Activated CD8-positive, alpha-beta memory T cell treated with anti-CD3 and anti-CD28 coated beads, Interleukin-2, amount 50 U/mL, for 4 hours (primary cell): Measurements from ENCODE around the gene BIRC3.
A peak's percentile ranks its signal among the peaks of the same experiment; 100 is the strongest.
"Not testable (repeated sequence)": the region's sequence is repeated elsewhere in the genome, so short reads cannot be mapped to it uniquely, and the experiment has no call there.

Source experiments
- DNase-seq: peaks from one replicate; pipeline ENCODE4 v3.0.0-alpha.2; 2020

Gene BIRC3

DNA sequence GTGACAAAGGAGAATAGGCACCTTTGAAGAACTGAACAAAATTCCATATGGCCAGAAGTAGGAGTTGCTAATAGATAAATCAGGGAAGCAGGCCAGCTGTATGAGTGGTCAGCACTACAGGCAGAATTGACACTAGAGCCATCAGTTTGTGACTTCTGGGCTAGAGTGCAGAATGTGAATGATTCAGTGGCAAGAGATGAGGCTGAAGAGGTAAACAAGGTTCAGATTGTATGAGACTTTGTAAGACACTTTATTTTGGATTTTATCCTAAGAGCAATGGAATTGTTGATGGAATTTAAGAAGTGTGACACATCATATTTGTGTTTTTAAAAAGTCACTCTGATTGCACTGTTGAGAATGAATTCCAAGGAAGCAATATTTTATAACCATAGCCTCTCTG, 12.9 kb downstream of the BIRC3 start:
- DNase-seq, result no peak

- DNase-seq, result no peak
Observed at GRCh38 chr11:102331341-102331740, 14.1 kb downstream of the BIRC3 start.

DNA sequence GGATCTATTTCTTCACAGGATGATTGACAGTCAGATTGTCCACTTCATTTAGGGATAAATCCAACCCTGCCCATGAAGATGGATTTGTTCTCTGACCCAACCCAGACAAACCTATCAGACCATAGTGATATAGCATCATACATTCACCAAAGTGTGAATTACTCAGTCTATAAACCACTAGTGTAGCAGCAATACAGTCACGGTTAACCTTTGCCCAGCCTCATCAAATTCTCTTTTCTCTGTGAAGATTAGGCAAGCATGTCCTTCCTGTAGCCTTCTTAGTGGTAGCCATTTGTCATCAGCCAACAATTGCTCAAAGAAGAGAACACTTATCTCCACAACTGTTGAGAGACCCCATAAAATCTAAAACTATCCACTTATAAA, 15.3 kb downstream of the BIRC3 start:
- DNase-seq, result no peak

- DNase-seq, result no peak
Observed at GRCh38 chr11:102338479-102339010, 21.3 kb downstream of the BIRC3 start.

DNA sequence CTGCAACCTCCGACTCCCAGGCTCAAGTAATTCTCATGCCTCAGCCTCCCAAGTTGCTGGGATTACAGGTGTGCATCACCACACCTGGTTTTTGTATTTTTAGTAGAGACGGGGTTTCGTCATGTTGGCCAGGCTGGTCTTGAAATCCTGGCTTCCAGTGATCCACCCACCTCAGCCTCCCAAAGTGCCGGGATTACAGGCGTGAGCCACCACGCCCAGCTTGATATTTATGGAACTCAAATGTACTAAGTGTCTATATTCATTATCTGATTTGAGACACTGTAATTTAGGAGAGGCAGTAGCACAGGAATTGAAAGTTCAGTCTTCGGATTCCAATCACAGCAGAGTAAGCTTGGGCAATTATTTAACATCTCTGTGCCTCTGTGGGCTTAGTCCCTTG, 24.0 kb downstream of the BIRC3 start:
- not testable (repeated sequence) for DNase-seq

DNA sequence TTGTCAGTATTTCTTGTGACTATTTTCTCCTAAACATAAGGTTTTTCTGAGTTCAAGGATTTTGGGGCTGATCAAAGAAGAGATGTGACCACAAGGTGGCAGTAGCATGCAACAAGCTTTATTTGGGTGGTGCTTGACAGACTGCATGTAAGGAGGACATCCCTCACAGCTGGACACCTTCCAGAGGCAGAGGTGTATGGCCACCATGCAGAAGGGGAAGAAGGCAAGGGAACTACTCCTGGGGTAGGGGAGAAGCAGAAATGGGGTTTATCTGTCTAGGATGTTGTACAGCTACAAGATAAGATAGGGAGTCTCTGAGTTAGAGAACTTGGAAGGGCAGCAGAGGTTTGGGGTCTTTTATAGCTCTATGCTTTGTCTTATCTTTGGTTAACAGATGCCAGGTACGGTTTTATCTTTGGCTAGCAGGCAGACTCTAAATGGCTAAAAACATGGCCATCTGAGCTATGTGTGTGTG, 24.6 kb downstream of the BIRC3 start:
- peak; percentile 69 for DNase-seq

- no peak for DNase-seq
Observed at GRCh38 chr11:102343809-102344208, 26.5 kb downstream of the BIRC3 start.

- no peak for DNase-seq
Observed at GRCh38 chr11:102345904-102346303, 28.6 kb downstream of the BIRC3 start.

- DNase-seq, result no peak
Observed at GRCh38 chr11:102346456-102346747, 29.1 kb downstream of the BIRC3 start.

- peak; percentile 97 for DNase-seq
Observed at GRCh38 chr11:102346748-102347461, 29.6 kb downstream of the BIRC3 start, which contains the start of gene BIRC2. TSS of gene BIRC2 (plus strand) at chr11:102347214. CDS start at chr11:102349855, 2,641 bp downstream.

DNA sequence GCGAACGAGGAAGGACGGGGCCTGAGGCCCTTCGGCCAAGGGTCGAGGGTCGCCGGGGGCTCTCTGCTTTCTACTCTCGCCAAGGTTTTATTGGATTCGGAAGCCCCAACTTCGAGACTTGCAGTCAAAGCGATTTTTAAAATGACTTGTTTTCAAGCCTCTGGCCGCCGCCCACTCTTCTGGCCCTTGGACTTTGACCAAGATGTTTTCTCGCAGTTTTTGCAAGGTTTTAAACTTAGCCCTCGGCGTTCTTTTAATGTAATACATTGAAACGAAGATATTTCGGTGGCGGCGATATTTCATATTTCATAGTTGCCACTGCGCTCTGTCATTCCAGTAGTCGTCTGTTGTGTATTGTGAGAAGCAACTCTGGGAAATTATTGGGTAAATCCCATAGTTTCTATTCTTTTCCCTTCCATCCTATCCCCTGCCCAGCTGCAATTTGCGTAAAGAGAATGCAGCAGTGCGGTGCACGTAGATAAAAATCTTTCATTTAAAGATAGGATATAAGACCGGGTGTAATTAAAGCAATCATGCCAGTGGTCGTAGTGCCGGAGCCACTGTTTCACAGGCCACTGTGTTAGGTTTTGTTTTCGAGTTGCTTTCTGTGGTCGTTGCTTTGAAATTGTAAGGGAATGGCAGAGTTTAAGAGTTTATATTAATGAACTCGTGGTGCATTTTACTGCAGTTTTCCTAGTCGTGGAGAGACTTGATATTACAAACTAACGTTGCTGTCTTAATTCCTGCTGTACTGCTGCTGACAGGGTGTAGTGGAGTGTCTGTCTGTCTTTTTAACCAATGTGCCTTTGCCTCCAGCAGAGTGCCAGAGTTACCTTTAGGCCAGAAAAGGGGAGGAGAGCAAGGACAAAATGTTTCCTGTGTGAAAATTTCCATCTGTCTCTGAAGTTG, 30.4 kb downstream of the BIRC3 start:
- no peak for DNase-seq

DNA sequence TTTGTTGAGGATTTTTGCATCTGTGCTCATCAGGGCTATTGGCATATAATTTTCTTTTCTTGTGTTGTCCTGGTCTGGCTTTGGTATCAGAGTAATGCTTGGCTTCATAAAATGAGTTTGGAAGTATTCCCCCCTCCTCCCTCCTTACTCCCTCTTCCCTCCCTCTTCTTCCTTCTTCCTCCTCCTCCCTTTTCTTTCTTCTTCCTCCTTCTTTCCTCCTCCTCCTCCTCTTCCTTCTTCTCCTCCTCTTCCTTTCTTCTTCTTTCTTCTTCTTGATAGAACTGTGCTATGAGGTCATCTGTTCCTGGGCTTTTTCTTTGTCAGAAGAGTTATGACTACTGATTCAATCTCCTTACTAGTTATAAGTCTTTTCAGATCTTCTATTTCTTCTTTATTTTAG, 39.8 kb downstream of the BIRC3 start:
- DNase-seq, result no peak

- DNase-seq, result no peak
Observed at GRCh38 chr11:102359372-102359771, 42.1 kb downstream of the BIRC3 start.

GRCh38 chr11:102360681-102361080, 43.4 kb downstream of the BIRC3 start:
- no peak for DNase-seq

- peak; percentile 30 for DNase-seq
Observed at GRCh38 chr11:102361086-102362031, 44.1 kb downstream of the BIRC3 start.

DNA sequence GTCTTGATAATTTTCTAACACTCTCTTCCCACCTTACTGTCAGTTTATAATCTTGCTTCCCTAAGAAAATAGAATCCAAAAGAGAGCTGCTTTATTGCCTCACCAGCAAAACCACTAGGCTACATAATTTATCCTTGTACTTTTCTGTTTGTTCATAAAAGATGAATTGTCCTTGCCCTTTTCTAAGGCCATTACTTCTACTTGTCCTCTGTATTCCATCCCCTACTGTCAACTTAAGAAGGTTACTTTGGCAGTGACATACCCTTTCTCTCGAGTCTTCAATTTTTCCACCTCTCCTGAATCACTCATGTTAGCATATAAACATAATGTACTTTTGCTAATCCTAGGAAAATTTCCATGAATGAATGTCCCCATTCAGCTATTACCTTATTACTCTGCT, 47.7 kb downstream of the BIRC3 start:
- no peak for DNase-seq

- DNase-seq, result no peak
Observed at GRCh38 chr11:102367364-102367763, 50.1 kb downstream of the BIRC3 start.

- no peak for DNase-seq
Observed at GRCh38 chr11:102368472-102368871, 51.2 kb downstream of the BIRC3 start.

GRCh38 chr11:102374633-102375424, 57.5 kb downstream of the BIRC3 start:
- DNase-seq, result not testable (repeated sequence)

GRCh38 chr11:102375720-102376399, 58.6 kb downstream of the BIRC3 start:
- DNase-seq, result no peak

DNA sequence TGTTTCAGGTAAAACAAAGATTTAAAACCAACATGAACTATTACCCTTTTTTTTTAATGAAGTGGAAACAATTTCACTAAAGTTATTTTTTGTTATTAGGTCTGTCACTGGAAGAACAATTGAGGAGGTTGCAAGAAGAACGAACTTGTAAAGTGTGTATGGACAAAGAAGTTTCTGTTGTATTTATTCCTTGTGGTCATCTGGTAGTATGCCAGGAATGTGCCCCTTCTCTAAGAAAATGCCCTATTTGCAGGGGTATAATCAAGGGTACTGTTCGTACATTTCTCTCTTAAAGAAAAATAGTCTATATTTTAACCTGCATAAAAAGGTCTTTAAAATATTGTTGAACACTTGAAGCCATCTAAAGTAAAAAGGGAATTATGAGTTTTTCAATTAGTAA, 60.6 kb downstream of the BIRC3 start:
- no peak for DNase-seq
